K562 (cell line): ENCODE data around the gene LAMB4. TPM values are rescaled to one million over a fixed set of nuclear protein-coding genes. Genes with fewer than 3 reads are reported as not detected.

Experiments
- ATAC-seq: fragments of 200-7000 bp; cut with Tn5 transposase; 3 replicates; pipeline ENCODE4 v1.9.1; 2020; ENCODE audit warnings: moderate library complexity
- BruUV-seq: library from RNA; stranded (reverse); fragments of 400-500 nt; replicated peaks from 2 replicates; lab custom pipeline; 2021; lab: Mats Ljungman, UMichigan
- CTCF ChIA-PET: fragments of 300-600 bp; formaldehyde crosslinking; extraction: SDS; loops from one replicate; lab custom pipeline; 2021; ENCODE audit warnings: low intra/inter-chr PET ratio; lab: Yijun Ruan, JAX
- POLR2A ChIA-PET: fragments of 300-600, 350-650 bp; sonication (Branson Sonifier 250); formaldehyde crosslinking; extraction: SDS; loops from one replicate; lab custom pipeline; 2021; ENCODE audit warnings: antibody characterized with exemption, inconsistent platforms; lab: Yijun Ruan, JAX
- DNase-seq, 4 experiments: peaks; one replicate each; pipeline versions ENCODE4 v3.0.0 to v3.0.0-alpha.2; 2011 to 2018; ENCODE audit warnings: low spot score in 3 of 4, mixed read lengths in 3 of 4; ENCODE audit errors: extremely low read depth in 1 of 4
- FAIRE-seq: peaks from 2 replicates; lab custom pipeline; 2011; peaks lifted over from hg19 to GRCh38; lab: Jason Lieb, UNC
- H2AFZ ChIP-seq: 2 replicates; pipeline ENCODE4 v1.6.0; 2011; ENCODE audit warnings: low read depth, low read length, control low read depth, inconsistent platforms
- H3K27ac ChIP-seq: fragments of 200-600 bp; 3 replicates; pipeline ENCODE4 v1.8.0; 2011; ENCODE audit warnings: low read depth, mild to moderate bottlenecking, control low read depth, inconsistent platforms, low read length, moderate library complexity, mixed read lengths; ENCODE audit errors: extremely low read depth
- H3K27me3 ChIP-seq, 2 experiments: fragments of 300-600 bp in 1 of 2; 2 replicates in 1 of 2; 3 replicates in 1 of 2; pipeline versions ENCODE4 v1.6.0 to v1.8.0; 2011; ENCODE audit warnings: inconsistent platforms in 2 of 2, low read length in 2 of 2, mild to moderate bottlenecking in 1 of 2, mixed read lengths in 1 of 2, moderate library complexity in 1 of 2; ENCODE audit not compliant: control insufficient read depth in 2 of 2, insufficient read depth in 2 of 2
- H3K36me3 ChIP-seq: fragments of 300-600 bp; 3 replicates; pipeline ENCODE4 v1.8.0; 2011; ENCODE audit warnings: mild to moderate bottlenecking, low read length, inconsistent platforms; ENCODE audit not compliant: control insufficient read depth, insufficient read depth
- H3K4me1 ChIP-seq, 2 experiments: fragments of 200-600 bp in 1 of 2; replicated peaks in 1 of 2; 2 replicates in 1 of 2; 3 replicates in 1 of 2; pipeline versions ENCODE4 v1.5.1 to v1.8.0; 2011; ENCODE audit warnings: inconsistent platforms in 2 of 2, low read length in 2 of 2, mild to moderate bottlenecking in 1 of 2, mixed read lengths in 1 of 2, moderate library complexity in 1 of 2; ENCODE audit not compliant: control insufficient read depth in 2 of 2, insufficient read depth in 2 of 2
- H3K4me2 ChIP-seq: 2 replicates; pipeline ENCODE4 v1.6.1; 2011; ENCODE audit warnings: low read length, control low read depth, inconsistent platforms, mixed read lengths; ENCODE audit not compliant: insufficient read depth
- H3K4me3 ChIP-seq: fragments of 200-600 bp; sonication (generic), shearing (Covaris generic); 2 replicates; pipeline ENCODE4 v1.5.1; 2016; ENCODE audit warnings: control low read depth, inconsistent platforms
- H3K79me2 ChIP-seq: fragments of 200-600 bp; 3 replicates; pipeline ENCODE4 v1.8.0; 2011; ENCODE audit warnings: low read length, inconsistent platforms; ENCODE audit not compliant: control insufficient read depth, insufficient read depth
- H3K9ac ChIP-seq, 2 experiments: 2 replicates each; pipeline versions ENCODE4 v1.6.0 to v1.6.1; 2011; ENCODE audit warnings: low read depth in 2 of 2, low read length in 2 of 2, control low read depth in 1 of 2, inconsistent platforms in 1 of 2, mild to moderate bottlenecking in 1 of 2, mixed read lengths in 1 of 2; ENCODE audit not compliant: insufficient read depth in 1 of 2
- H3K9me1 ChIP-seq: one replicate; pipeline ENCODE4 v1.6.0; 2011; ENCODE audit warnings: inconsistent platforms, mild to moderate bottlenecking, low read length, moderate library complexity; ENCODE audit not compliant: control insufficient read depth, insufficient read depth
- H3K9me3 ChIP-seq: replicated peaks from 2 replicates; pipeline ENCODE4 v1.5.1; 2011; ENCODE audit warnings: low read depth, low read length, inconsistent platforms; ENCODE audit not compliant: control insufficient read depth, insufficient read depth
- H4K20me1 ChIP-seq: replicated peaks from 2 replicates; pipeline ENCODE4 v1.6.1; 2011; ENCODE audit warnings: low read length, inconsistent platforms, mixed read lengths; ENCODE audit not compliant: control insufficient read depth, insufficient read depth
- ELK3 ChIP-seq: fragments of 450-650 bp; formaldehyde crosslinking; IDR thresholded peaks from 2 replicates; pipeline ENCODE4 v1.4.0; 2020; ENCODE audit warnings: mild to moderate bottlenecking
- ESRRB ChIP-seq: fragments of 250-450 bp; sonication (Bioruptor Pico); IDR thresholded peaks from 2 replicates; pipeline ENCODE4 v1.5.0; 2020; ENCODE audit warnings: mild to moderate bottlenecking, moderate library complexity, borderline replicate concordance
- FIP1L1 ChIP-seq: fragments of 200-400 bp; formaldehyde crosslinking; IDR thresholded peaks from 2 replicates; pipeline ENCODE4 v1.6.1; 2018; ENCODE audit warnings: mild to moderate bottlenecking, low read depth, low read length; ENCODE audit not compliant: poor library complexity, severe bottlenecking
- FOXO4 ChIP-seq: fragments of 450-650 bp; formaldehyde crosslinking; IDR thresholded peaks from 2 replicates; pipeline ENCODE4 v1.4.0; 2020; ENCODE audit warnings: mild to moderate bottlenecking, moderate library complexity
- GATA2 ChIP-seq: sonication (generic); formaldehyde crosslinking; IDR thresholded peaks from 2 replicates; pipeline ENCODE4 v1.4.0; 2020; ENCODE audit warnings: mild to moderate bottlenecking, missing genetic modification reagents
- MAFK ChIP-seq: IDR thresholded peaks from 2 replicates; pipeline ENCODE4 v1.6.1; 2011; ENCODE audit warnings: low read length, improper control_type of control experiment
- MYNN ChIP-seq, 2 experiments: sonication (generic); formaldehyde crosslinking in 1 of 2; IDR thresholded peaks; 2 replicates each; pipeline versions ENCODE4 v1.5.0 to v1.6.1; 2016 to 2020; ENCODE audit warnings: antibody characterized with exemption in 1 of 2, missing genetic modification reagents in 1 of 2
- RBFOX2 ChIP-seq: fragments of 200-400 bp; formaldehyde crosslinking; IDR thresholded peaks from 2 replicates; pipeline ENCODE4 v1.6.1; 2017; ENCODE audit warnings: low read depth, mild to moderate bottlenecking, low read length, moderate library complexity
- RFX7 ChIP-seq: fragments of 250-450 bp; sonication (Bioruptor Pico); IDR thresholded peaks from 2 replicates; pipeline ENCODE4 v1.5.1; 2021; ENCODE audit warnings: mild to moderate bottlenecking
- ZKSCAN8 ChIP-seq: fragments of 200-800 bp; sonication (Bioruptor generic); IDR thresholded peaks from 2 replicates; pipeline ENCODE4 v1.6.1; 2016; ENCODE audit warnings: missing genetic modification characterization, missing compliant biosample characterization
- WGBS: fragments of 100-300 bp; shearing (Covaris generic); methylation state at CpG from one replicate; pipeline ENCODE4 v1.1.6; 2016; ENCODE audit warnings: low coverage, mixed read lengths; ENCODE audit not compliant: insufficient coverage; ENCODE audit errors: missing lambda C conversion rate; 5-methylcytosine and 5-hydroxymethylcytosine counted together
- in situ Hi-C: fragments of 300-500 bp; cut with MboI; formaldehyde crosslinking; loops from 4 replicates; pipeline ENCODE4 v1.15.0; 2018; ENCODE audit warnings: inconsistent platforms, mixed read lengths
- intact Hi-C: fragments of 100-400 bp; cut with micrococcal nuclease; formaldehyde crosslinking; loops from 2 replicates; pipeline ENCODE4 v1.14.2; 2022
- polyA plus RNA-seq, 8 experiments: library from polyadenylated mRNA; depleted of rRNA in 4 of 8; stranded (reverse) in 5 of 8; unstranded in 3 of 8; fragments of >200 nt; fragmentation: Nextera tagmentation in 2 of 8; fragmentation: Illumina TruSeq in 1 of 8; extraction: Ambion mirVana in 2 of 8; extraction: Trizol in 1 of 8; gene quantifications; 2 replicates each; pipeline versions ENCODE4 v1.2.1 to v1.2.3, GENCODE V29; 2011 to 2014; ENCODE audit warnings: inconsistent platforms in 1 of 8, missing spikeins in 1 of 8
- total RNA-seq, 7 experiments: library from RNA; depleted of rRNA in 6 of 7; stranded (reverse); fragments of >200 nt in 6 of 7; fragmentation: Illumina TruSeq in 2 of 7; extraction: Trizol in 2 of 7; gene quantifications; 2 replicates each; pipeline versions ENCODE4 v1.2.1 to v1.2.3, GENCODE V29; 2011 to 2021; ENCODE audit warnings: low replicate concordance in 1 of 7
- TF ChIP-seq, protein P1 (sequence below): fragments of 250-450 bp; sonication (Bioruptor Pico); IDR thresholded peaks from 2 replicates; pipeline ENCODE4 v1.6.1; 2021; ENCODE audit warnings: mild to moderate bottlenecking
- TF ChIP-seq, protein P2 (sequence below): sonication (generic); formaldehyde crosslinking; IDR thresholded peaks from 2 replicates; pipeline ENCODE4 v1.8.1; 2022; ENCODE audit warnings: missing genetic modification reagents
- TF ChIP-seq, protein P3 (sequence below): fragments of 450-650 bp; formaldehyde crosslinking; IDR thresholded peaks from 2 replicates; pipeline ENCODE4 v1.4.0; 2022; ENCODE audit warnings: mild to moderate bottlenecking, moderate library complexity
- TF ChIP-seq, protein P4 (sequence below): sonication (generic); formaldehyde crosslinking; IDR thresholded peaks from 2 replicates; pipeline ENCODE4 v1.8.1; 2023; ENCODE audit warnings: mild to moderate bottlenecking, missing genetic modification reagents

LAMB4 gene
- total and polyA plus RNA-seq, 9 of the 15 experiments (the other 6 are each of a cell fraction or from before 2014, with no cell fraction given) = 0.06 to 0.13 (median 0.07) TPM; not detected in 6

- Histone ChIP-seq H3K79me2 (no peaks in the 10 kb centered on the region), H2AFZ (no peak overlapping the region), H3K27ac (no peak overlapping the region), H3K4me3 (no peak overlapping the region), H3K4me1 (peaks cover 5 to 27% of the 10 kb centered on the region in 2 experiments), H3K4me2 (no peak overlapping the region), H4K20me1 (no peaks in the 10 kb centered on the region), H3K27me3 (no peaks in the 10 kb centered on the region; a peak in 1 of 5 replicates), H3K9me1 (no peaks in the 10 kb centered on the region), H3K9me3 (no peaks in the 10 kb centered on the region), H3K36me3 (no peaks in the 10 kb centered on the region), H3K9ac (no peak overlapping the region)
- in situ Hi-C loops = no loop called here
- FAIRE-seq (no peak), DNase-seq (no peak), ATAC-seq (no peak)
- TF ChIP-seq, protein P1, sequence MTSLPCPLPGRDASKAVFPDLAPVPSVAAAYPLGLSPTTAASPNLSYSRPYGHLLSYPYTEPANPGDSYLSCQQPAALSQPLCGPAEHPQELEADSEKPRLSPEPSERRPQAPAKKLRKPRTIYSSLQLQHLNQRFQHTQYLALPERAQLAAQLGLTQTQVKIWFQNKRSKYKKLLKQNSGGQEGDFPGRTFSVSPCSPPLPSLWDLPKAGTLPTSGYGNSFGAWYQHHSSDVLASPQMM = no peak
- TF ChIP-seq, protein P2, sequence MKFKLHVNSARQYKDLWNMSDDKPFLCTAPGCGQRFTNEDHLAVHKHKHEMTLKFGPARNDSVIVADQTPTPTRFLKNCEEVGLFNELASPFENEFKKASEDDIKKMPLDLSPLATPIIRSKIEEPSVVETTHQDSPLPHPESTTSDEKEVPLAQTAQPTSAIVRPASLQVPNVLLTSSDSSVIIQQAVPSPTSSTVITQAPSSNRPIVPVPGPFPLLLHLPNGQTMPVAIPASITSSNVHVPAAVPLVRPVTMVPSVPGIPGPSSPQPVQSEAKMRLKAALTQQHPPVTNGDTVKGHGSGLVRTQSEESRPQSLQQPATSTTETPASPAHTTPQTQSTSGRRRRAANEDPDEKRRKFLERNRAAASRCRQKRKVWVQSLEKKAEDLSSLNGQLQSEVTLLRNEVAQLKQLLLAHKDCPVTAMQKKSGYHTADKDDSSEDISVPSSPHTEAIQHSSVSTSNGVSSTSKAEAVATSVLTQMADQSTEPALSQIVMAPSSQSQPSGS = no peak
- TF ChIP-seq MYNN (IDR thresholded peaks at IDR 0.05) (no peak), MYNN (CRISPR knock-in tag; IDR thresholded peaks at IDR 0.05) (no peak), GATA2 (CRISPR knock-in tag) (no peak), ELK3 (CRISPR knock-in tag) (no peak), ZKSCAN8 (no peak), FOXO4 (no peak), RFX7 (no peak), MAFK (no peak), RBFOX2 (no peak), ESRRB (CRISPR knock-in tag) (no peak), FIP1L1 (no peak)
- TF ChIP-seq, protein P3, sequence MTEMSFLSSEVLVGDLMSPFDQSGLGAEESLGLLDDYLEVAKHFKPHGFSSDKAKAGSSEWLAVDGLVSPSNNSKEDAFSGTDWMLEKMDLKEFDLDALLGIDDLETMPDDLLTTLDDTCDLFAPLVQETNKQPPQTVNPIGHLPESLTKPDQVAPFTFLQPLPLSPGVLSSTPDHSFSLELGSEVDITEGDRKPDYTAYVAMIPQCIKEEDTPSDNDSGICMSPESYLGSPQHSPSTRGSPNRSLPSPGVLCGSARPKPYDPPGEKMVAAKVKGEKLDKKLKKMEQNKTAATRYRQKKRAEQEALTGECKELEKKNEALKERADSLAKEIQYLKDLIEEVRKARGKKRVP (CRISPR knock-in tag) = no peak
- TF ChIP-seq, protein P4, sequence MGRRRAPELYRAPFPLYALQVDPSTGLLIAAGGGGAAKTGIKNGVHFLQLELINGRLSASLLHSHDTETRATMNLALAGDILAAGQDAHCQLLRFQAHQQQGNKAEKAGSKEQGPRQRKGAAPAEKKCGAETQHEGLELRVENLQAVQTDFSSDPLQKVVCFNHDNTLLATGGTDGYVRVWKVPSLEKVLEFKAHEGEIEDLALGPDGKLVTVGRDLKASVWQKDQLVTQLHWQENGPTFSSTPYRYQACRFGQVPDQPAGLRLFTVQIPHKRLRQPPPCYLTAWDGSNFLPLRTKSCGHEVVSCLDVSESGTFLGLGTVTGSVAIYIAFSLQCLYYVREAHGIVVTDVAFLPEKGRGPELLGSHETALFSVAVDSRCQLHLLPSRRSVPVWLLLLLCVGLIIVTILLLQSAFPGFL = no peak
- 76% methylated on average over 6 of the region's 6 CpGs for WGBS
- no TSS peak for BruUV-seq
- POLR2A ChIA-PET = interaction anchor here (0.7 to 1.3 kb wide), 4 partner anchors 20 to 170 kb away, joined by 3 read pairs; no protein-coding TSS in a partner anchor
- intact Hi-C loops = loop anchor here (5.0 kb wide), 2 partner anchors 98 to 123 kb away; partner anchors contain the start of gene DLD
- CTCF ChIA-PET = no interaction called here
Observed at GRCh38 chr7:108014747-108015682, 115.1 kb downstream of the LAMB4 start.
